OCI-LY7 (cell line): Measurements from ENCODE around the gene CARD14. TPM values are rescaled to one million over a fixed set of nuclear protein-coding genes. Genes with fewer than 3 reads are reported as not detected.

ENCODE experiments used
- BruUV-seq: library from RNA; stranded (reverse); fragments of 400-500 nt; replicated peaks from 2 replicates; lab custom pipeline; 2021; lab: Mats Ljungman, UMichigan
- CTCF ChIA-PET: fragments of 300-600 bp; sonication (Branson Sonifier 250); formaldehyde crosslinking; loops from one replicate; lab custom pipeline; 2022; ENCODE audit warnings: antibody characterized with exemption; ENCODE audit not compliant: unreplicated experiment; lab: Charles Lee
- POLR2A ChIA-PET: fragments of 300-600 bp; sonication (Branson Sonifier 250); formaldehyde crosslinking; loops from one replicate; lab custom pipeline; 2022; ENCODE audit warnings: antibody characterized with exemption; lab: Charles Lee
- DNase-seq: peaks from one replicate; pipeline ENCODE4 v3.0.0-alpha.2; 2015; ENCODE audit warnings: low spot score
- H2AFZ ChIP-seq: fragments of 200-600 bp; sonication (generic), shearing (Covaris generic); 2 replicates; pipeline ENCODE4 v1.6.1; 2014; ENCODE audit warnings: mild to moderate bottlenecking, antibody characterized with exemption, low read length, moderate library complexity
- H3K27ac ChIP-seq: fragments of 200-600 bp; sonication (generic); 2 replicates; pipeline ENCODE4 v1.5.1; 2014; ENCODE audit warnings: mixed run types, low read depth, mild to moderate bottlenecking, moderate library complexity, low read length, inconsistent platforms; ENCODE audit not compliant: poor library complexity, severe bottlenecking
- H3K36me3 ChIP-seq: fragments of 200-600 bp; sonication (generic); 2 replicates; pipeline ENCODE4 v1.6.1; 2014; ENCODE audit warnings: mild to moderate bottlenecking, antibody characterized with exemption, low read length, moderate library complexity, mixed read lengths; ENCODE audit not compliant: insufficient read depth
- H3K4me1 ChIP-seq: fragments of 200-600 bp; sonication (generic); 2 replicates; pipeline ENCODE4 v1.5.1; 2014; ENCODE audit warnings: mild to moderate bottlenecking, low read length; ENCODE audit not compliant: insufficient read depth, poor library complexity, severe bottlenecking
- H3K4me2 ChIP-seq: fragments of 200-600 bp; sonication (generic); 2 replicates; pipeline ENCODE4 v1.6.1; 2014; ENCODE audit warnings: mild to moderate bottlenecking, low read length
- H3K4me3 ChIP-seq: fragments of 200-600 bp; sonication (generic); 2 replicates; pipeline ENCODE4 v1.5.1; 2014; ENCODE audit warnings: mild to moderate bottlenecking, low read depth, low read length; ENCODE audit not compliant: poor library complexity, severe bottlenecking
- H3K79me2 ChIP-seq: fragments of 200-600 bp; sonication (generic); 2 replicates; pipeline ENCODE4 v1.6.1; 2016; ENCODE audit warnings: low read depth, mild to moderate bottlenecking, low read length, moderate library complexity, mixed read lengths; ENCODE audit not compliant: insufficient read depth
- H3K9me2 ChIP-seq: fragments of 200-600 bp; sonication (generic); 2 replicates; pipeline ENCODE4 v1.6.1; 2016; ENCODE audit warnings: mild to moderate bottlenecking, low read length, mixed read lengths; ENCODE audit not compliant: insufficient read depth
- H3K9me3 ChIP-seq: fragments of 200-600 bp; sonication (generic); 2 replicates; pipeline ENCODE4 v1.6.1; 2014; ENCODE audit warnings: mild to moderate bottlenecking, mixed run types, low read length, mixed read lengths
- H4K20me1 ChIP-seq: fragments of 200-600 bp; sonication (generic); 2 replicates; pipeline ENCODE4 v1.6.1; 2014; ENCODE audit warnings: mild to moderate bottlenecking, antibody characterized with exemption, low read length, moderate library complexity, mixed read lengths; ENCODE audit not compliant: insufficient read depth
- EZH2phosphoT487 ChIP-seq: fragments of 200-600 bp; sonication (generic); IDR thresholded peaks from 2 replicates; pipeline ENCODE4 v1.6.1; 2018; ENCODE audit warnings: low read depth, borderline replicate concordance, mild to moderate bottlenecking, mixed run types, antibody characterized with exemption, low read length, moderate library complexity, mixed read lengths
- intact Hi-C: fragments of 100-400 bp; cut with micrococcal nuclease; formaldehyde crosslinking; loops from one replicate; pipeline ENCODE4 v1.10.0; 2022; ENCODE audit not compliant: unreplicated experiment
- total RNA-seq, 2 experiments: library from RNA; depleted of rRNA in 1 of 2; stranded (reverse); fragments of >200 nt in 1 of 2; shearing (Covaris generic) in 1 of 2; gene quantifications; 2 replicates each; pipeline ENCODE4 v1.2.3, GENCODE V29; 2014 to 2022
- TF ChIP-seq, protein P1 (sequence below): fragments of 200-600 bp; sonication (generic); conservative IDR thresholded peaks from 2 replicates; pipeline ENCODE4 v1.5.1; 2014; ENCODE audit warnings: mild to moderate bottlenecking, antibody characterized with exemption, low read length, moderate library complexity, mixed read lengths

The CARD14 gene
- total RNA-seq, 2 experiments from 2014 or later, result not detected

- TF ChIP-seq EZH2phosphoT487, result no peak
- TF ChIP-seq, protein P1, sequence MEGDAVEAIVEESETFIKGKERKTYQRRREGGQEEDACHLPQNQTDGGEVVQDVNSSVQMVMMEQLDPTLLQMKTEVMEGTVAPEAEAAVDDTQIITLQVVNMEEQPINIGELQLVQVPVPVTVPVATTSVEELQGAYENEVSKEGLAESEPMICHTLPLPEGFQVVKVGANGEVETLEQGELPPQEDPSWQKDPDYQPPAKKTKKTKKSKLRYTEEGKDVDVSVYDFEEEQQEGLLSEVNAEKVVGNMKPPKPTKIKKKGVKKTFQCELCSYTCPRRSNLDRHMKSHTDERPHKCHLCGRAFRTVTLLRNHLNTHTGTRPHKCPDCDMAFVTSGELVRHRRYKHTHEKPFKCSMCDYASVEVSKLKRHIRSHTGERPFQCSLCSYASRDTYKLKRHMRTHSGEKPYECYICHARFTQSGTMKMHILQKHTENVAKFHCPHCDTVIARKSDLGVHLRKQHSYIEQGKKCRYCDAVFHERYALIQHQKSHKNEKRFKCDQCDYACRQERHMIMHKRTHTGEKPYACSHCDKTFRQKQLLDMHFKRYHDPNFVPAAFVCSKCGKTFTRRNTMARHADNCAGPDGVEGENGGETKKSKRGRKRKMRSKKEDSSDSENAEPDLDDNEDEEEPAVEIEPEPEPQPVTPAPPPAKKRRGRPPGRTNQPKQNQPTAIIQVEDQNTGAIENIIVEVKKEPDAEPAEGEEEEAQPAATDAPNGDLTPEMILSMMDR, result no peak
- CTCF ChIA-PET, result interaction anchor here (0.5 kb wide), 1 partner anchor 858 kb away, joined by 3 read pairs; no protein-coding TSS in a partner anchor
- H2AFZ ChIP-seq, result no peak overlapping the region
- POLR2A ChIA-PET, result no interaction called here
- H3K36me3 ChIP-seq, result no peaks in the 10 kb centered on the region
- no peak overlapping the region for H3K4me3 ChIP-seq
- no peaks in the 10 kb centered on the region for H3K79me2 ChIP-seq
- no peaks in the 10 kb centered on the region for H3K9me2 ChIP-seq
- H3K9me3 ChIP-seq, result no peaks in the 10 kb centered on the region
- no TSS peak for BruUV-seq
- no peaks in the 10 kb centered on the region for H4K20me1 ChIP-seq
- intact Hi-C loops, result no loop called here
- DNase-seq, result no peak
- H3K4me1 ChIP-seq, result no peaks in the 10 kb centered on the region
- no peak overlapping the region for H3K4me2 ChIP-seq
- no peak overlapping the region for H3K27ac ChIP-seq
These were observed 14.5 kb downstream of the CARD14 start for GRCh38 chr17:80184423-80184714.

DNA sequence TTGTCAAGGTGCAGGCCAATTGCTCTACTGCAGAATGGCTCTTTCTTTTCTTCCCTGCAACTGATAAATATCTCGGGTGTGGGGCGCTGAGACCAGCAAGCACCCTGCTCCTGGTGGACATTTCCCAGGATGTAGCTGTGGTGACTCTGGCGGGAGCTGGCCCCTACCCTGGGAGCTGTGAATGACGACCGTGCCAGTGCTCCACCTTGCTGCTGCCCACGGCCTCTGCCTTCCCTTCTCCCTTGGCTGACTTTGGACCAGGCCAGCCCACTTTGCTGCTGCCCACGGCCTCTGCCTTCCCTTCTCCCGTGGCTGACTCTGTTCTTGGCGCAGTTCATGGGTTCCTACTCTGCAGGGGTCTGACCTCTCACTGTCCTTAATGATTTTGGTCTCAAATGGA, 16.1 kb downstream of the CARD14 start:
- TF ChIP-seq EZH2phosphoT487, result no peak
- TF ChIP-seq, protein P1, result no peak
- H3K27ac ChIP-seq, result no peak overlapping the region
- CTCF ChIA-PET, result no interaction called here
- no peaks in the 10 kb centered on the region for H3K9me3 ChIP-seq
- BruUV-seq, result no TSS peak
- no peak overlapping the region for H2AFZ ChIP-seq
- DNase-seq, result no peak
- POLR2A ChIA-PET, result no interaction called here
- no peak overlapping the region for H3K4me2 ChIP-seq
- no peak overlapping the region for H3K4me3 ChIP-seq
- no peaks in the 10 kb centered on the region for H3K79me2 ChIP-seq
- H4K20me1 ChIP-seq, result no peaks in the 10 kb centered on the region
- no peaks in the 10 kb centered on the region for H3K9me2 ChIP-seq
- no peaks in the 10 kb centered on the region for H3K4me1 ChIP-seq
- intact Hi-C loops, result no loop called here
- H3K36me3 ChIP-seq, result no peaks in the 10 kb centered on the region

DNA sequence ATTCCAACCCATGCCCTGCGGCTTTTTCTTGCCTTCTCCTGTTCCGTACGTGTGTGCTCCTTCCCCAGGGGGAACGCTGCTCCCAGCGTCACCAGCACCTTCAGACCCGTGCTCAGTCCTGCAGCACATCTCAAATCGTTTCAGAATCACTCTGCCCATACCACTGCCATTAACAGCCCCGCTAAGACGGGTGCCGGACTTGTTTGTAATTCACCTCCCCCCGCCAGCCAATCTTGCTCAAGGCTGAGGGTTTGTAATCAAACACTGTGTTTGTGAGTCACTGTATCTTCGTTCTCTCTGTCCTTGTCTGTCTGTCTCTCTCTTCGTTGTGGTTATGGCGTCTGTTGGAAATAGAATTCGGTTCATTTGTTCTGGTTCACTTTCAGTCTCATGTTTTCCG, 17.3 kb downstream of the CARD14 start:
- intact Hi-C loops, result no loop called here
- Histone ChIP-seq H2AFZ (no peak overlapping the region), H3K4me1 (no peaks in the 10 kb centered on the region), H3K4me3 (no peak overlapping the region), H3K36me3 (no peaks in the 10 kb centered on the region), H3K9me2 (no peaks in the 10 kb centered on the region), H3K9me3 (no peaks in the 10 kb centered on the region), H3K27ac (no peak overlapping the region), H3K79me2 (no peaks in the 10 kb centered on the region), H3K4me2 (no peak overlapping the region), H4K20me1 (no peaks in the 10 kb centered on the region)
- ChIA-PET CTCF (interaction anchor here (0.8 kb wide), 1 partner anchor 8 kb away, joined by 4 read pairs; no protein-coding TSS in a partner anchor), POLR2A (no interaction called here)
- no peak for DNase-seq
- no TSS peak for BruUV-seq
- TF ChIP-seq, protein P1, result no peak
- TF ChIP-seq EZH2phosphoT487, result no peak
